HEK293 (cell line): ENCODE measurements around the gene TBX3.

Experiments
- CTCF ChIA-PET: fragments of 350-600 bp; formaldehyde crosslinking; extraction: SDS; loops from one replicate; lab custom pipeline; 2021; ENCODE audit warnings: antibody characterized with exemption; lab: Yijun Ruan, JAX
- POLR2A ChIA-PET: fragments of 300-600 bp; formaldehyde crosslinking; extraction: SDS; loops from one replicate; lab custom pipeline; 2020; ENCODE audit warnings: antibody characterized with exemption, inconsistent platforms; lab: Yijun Ruan, JAX
- H3K27ac ChIP-seq: fragments of 200-500 bp; sonication (Bioruptor generic); 2 replicates; pipeline ENCODE4 v1.5.1; 2014; ENCODE audit warnings: low read depth, low read length, control low read depth, inconsistent platforms; ENCODE audit errors: extremely low read depth
- H3K36me3 ChIP-seq, 2 experiments: fragments of 200-500 bp in 1 of 2; sonication (Bioruptor generic) in 1 of 2; 1 replicate in 1 of 2; 2 replicates in 1 of 2; pipeline ENCODE4 v1.5.1; 2014 to 2017; ENCODE audit warnings: inconsistent platforms in 2 of 2, low read length in 2 of 2; ENCODE audit not compliant: control insufficient read depth in 2 of 2, insufficient read depth in 1 of 2
- H3K4me1 ChIP-seq: fragments of 200-500 bp; sonication (Bioruptor generic); 2 replicates; pipeline ENCODE4 v1.5.1; 2014; ENCODE audit warnings: mild to moderate bottlenecking, low read length, inconsistent platforms; ENCODE audit not compliant: control insufficient read depth, insufficient read depth
- H3K4me3 ChIP-seq: 2 replicates; pipeline ENCODE4 v1.5.1; 2011; ENCODE audit warnings: low read depth, mild to moderate bottlenecking, control low read depth, low read length, moderate library complexity
- H3K9me3 ChIP-seq: fragments of 200-500 bp; sonication (Bioruptor generic); 2 replicates; pipeline ENCODE4 v1.5.1; 2014; ENCODE audit warnings: low read depth, low read length, inconsistent platforms; ENCODE audit not compliant: control insufficient read depth, insufficient read depth
- FEZF1 ChIP-seq: fragments of 450-650 bp; formaldehyde crosslinking; IDR thresholded peaks from 2 replicates; pipeline ENCODE4 v1.5.1; 2016; ENCODE audit warnings: missing biosample characterization, missing genetic modification characterization
- GLI4 ChIP-seq: fragments of 450-650 bp; formaldehyde crosslinking; IDR thresholded peaks from 2 replicates; pipeline ENCODE4 v1.5.1; 2016; ENCODE audit warnings: missing biosample characterization, missing genetic modification characterization
- GLIS1 ChIP-seq: fragments of 450-650 bp; formaldehyde crosslinking; IDR thresholded peaks from 2 replicates; pipeline ENCODE4 v1.5.1; 2016; ENCODE audit warnings: missing biosample characterization, missing genetic modification characterization
- KLF17 ChIP-seq: fragments of 450-650 bp; formaldehyde crosslinking; IDR thresholded peaks from 2 replicates; pipeline ENCODE4 v1.5.1; 2016; ENCODE audit warnings: missing biosample characterization, missing genetic modification characterization
- WT1 ChIP-seq: fragments of 450-650 bp; formaldehyde crosslinking; IDR thresholded peaks from 2 replicates; pipeline ENCODE4 v1.5.1; 2016; ENCODE audit warnings: missing biosample characterization, missing genetic modification characterization
- ZBTB17 ChIP-seq: fragments of 450-650 bp; formaldehyde crosslinking; IDR thresholded peaks from 2 replicates; pipeline ENCODE4 v1.5.1; 2016; ENCODE audit warnings: missing biosample characterization, missing genetic modification characterization
- ZBTB20 ChIP-seq: fragments of 450-650 bp; formaldehyde crosslinking; IDR thresholded peaks from 2 replicates; pipeline ENCODE4 v1.5.1; 2016; ENCODE audit warnings: missing biosample characterization, missing genetic modification characterization
- ZEB2 ChIP-seq: fragments of 450-650 bp; formaldehyde crosslinking; IDR thresholded peaks from 2 replicates; pipeline ENCODE4 v1.5.1; 2016; ENCODE audit warnings: missing biosample characterization, missing genetic modification characterization
- ZFP3 ChIP-seq: fragments of 450-650 bp; formaldehyde crosslinking; IDR thresholded peaks from 2 replicates; pipeline ENCODE4 v1.5.1; 2016; ENCODE audit warnings: low read depth, missing biosample characterization, missing genetic modification characterization
- ZIC2 ChIP-seq: fragments of 450-650 bp; formaldehyde crosslinking; IDR thresholded peaks from 2 replicates; pipeline ENCODE4 v1.5.1; 2016; ENCODE audit warnings: missing biosample characterization, missing genetic modification characterization
- ZNF140 ChIP-seq: fragments of 450-650 bp; formaldehyde crosslinking; IDR thresholded peaks from 2 replicates; pipeline ENCODE4 v1.5.1; 2016; ENCODE audit warnings: missing biosample characterization, missing genetic modification characterization
- ZNF292 ChIP-seq: fragments of 450-650 bp; formaldehyde crosslinking; IDR thresholded peaks from 2 replicates; pipeline ENCODE4 v1.5.1; 2016; ENCODE audit warnings: low read depth, missing biosample characterization, missing genetic modification characterization, borderline replicate concordance
- ZNF324 ChIP-seq: fragments of 450-650 bp; formaldehyde crosslinking; IDR thresholded peaks from 2 replicates; pipeline ENCODE4 v1.5.1; 2016; ENCODE audit warnings: missing biosample characterization, missing genetic modification characterization
- ZNF37A ChIP-seq: fragments of 450-650 bp; IDR thresholded peaks from 2 replicates; pipeline ENCODE4 v1.5.1; 2018; ENCODE audit warnings: missing biosample characterization, missing genetic modification characterization
- ZNF544 ChIP-seq: fragments of 450-650 bp; formaldehyde crosslinking; IDR thresholded peaks from 2 replicates; pipeline ENCODE4 v1.5.0; 2017; ENCODE audit warnings: missing biosample characterization, missing genetic modification characterization
- ZNF549 ChIP-seq: fragments of 450-650 bp; IDR thresholded peaks from 2 replicates; pipeline ENCODE4 v1.5.1; 2018; ENCODE audit warnings: missing biosample characterization, missing genetic modification characterization, mild to moderate bottlenecking, inconsistent platforms, moderate library complexity
- ZNF600 ChIP-seq: fragments of 450-650 bp; formaldehyde crosslinking; IDR thresholded peaks from 2 replicates; pipeline ENCODE4 v1.5.1; 2016; ENCODE audit warnings: missing biosample characterization, missing genetic modification characterization
- ZSCAN16 ChIP-seq: fragments of 450-650 bp; formaldehyde crosslinking; IDR thresholded peaks from 2 replicates; pipeline ENCODE4 v1.5.1; 2016; ENCODE audit warnings: missing biosample characterization, missing genetic modification characterization
- TF ChIP-seq, protein P1 (sequence below): fragments of 450-650 bp; formaldehyde crosslinking; IDR thresholded peaks from 2 replicates; pipeline ENCODE4 v1.5.1; 2016; ENCODE audit warnings: missing biosample characterization, missing genetic modification characterization

Gene TBX3

GRCh38 chr12:114681116-114681871, 2.7 kb downstream of the TBX3 start:
- Histone ChIP-seq H3K4me3 (peak overlapping the region; percentile 88), H3K9me3 (no peaks in the 10 kb centered on the region; the same call in 1 of the 2 replicates), H3K4me1 (peaks cover 4% of the 10 kb centered on the region), H3K27ac (no peak overlapping the region), H3K36me3 (peaks cover 7 to 50% of the 10 kb centered on the region in 2 experiments; a peak in 2 of 3 replicates)
- ChIA-PET CTCF (no interaction called here), POLR2A (interaction anchor here (0.6 kb wide), 1 partner anchor 48 kb away, joined by 8 read pairs; no protein-coding TSS in a partner anchor)
- TF ChIP-seq ZEB2 (tag by site-specific recombination) = no peak
- TF ChIP-seq ZSCAN16 = no peak
- peak; percentile 56 for TF ChIP-seq ZBTB20 (tag by site-specific recombination)
- TF ChIP-seq, protein P1, sequence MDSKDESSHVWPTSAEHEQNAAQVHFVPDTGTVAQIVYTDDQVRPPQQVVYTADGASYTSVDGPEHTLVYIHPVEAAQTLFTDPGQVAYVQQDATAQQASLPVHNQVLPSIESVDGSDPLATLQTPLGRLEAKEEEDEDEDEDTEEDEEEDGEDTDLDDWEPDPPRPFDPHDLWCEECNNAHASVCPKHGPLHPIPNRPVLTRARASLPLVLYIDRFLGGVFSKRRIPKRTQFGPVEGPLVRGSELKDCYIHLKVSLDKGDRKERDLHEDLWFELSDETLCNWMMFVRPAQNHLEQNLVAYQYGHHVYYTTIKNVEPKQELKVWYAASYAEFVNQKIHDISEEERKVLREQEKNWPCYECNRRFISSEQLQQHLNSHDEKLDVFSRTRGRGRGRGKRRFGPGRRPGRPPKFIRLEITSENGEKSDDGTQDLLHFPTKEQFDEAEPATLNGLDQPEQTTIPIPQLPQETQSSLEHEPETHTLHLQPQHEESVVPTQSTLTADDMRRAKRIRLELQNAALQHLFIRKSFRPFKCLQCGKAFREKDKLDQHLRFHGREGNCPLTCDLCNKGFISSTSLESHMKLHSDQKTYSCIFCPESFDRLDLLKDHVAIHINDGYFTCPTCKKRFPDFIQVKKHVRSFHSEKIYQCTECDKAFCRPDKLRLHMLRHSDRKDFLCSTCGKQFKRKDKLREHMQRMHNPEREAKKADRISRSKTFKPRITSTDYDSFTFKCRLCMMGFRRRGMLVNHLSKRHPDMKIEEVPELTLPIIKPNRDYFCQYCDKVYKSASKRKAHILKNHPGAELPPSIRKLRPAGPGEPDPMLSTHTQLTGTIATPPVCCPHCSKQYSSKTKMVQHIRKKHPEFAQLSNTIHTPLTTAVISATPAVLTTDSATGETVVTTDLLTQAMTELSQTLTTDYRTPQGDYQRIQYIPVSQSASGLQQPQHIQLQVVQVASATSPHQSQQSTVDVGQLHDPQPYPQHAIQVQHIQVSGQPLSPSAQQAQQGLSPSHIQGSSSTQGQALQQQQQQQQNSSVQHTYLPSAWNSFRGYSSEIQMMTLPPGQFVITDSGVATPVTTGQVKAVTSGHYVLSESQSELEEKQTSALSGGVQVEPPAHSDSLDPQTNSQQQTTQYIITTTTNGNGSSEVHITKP (tag by site-specific recombination) = peak; percentile 94
- 0 out of 2 replicates have a peak, but pooled peaks have one; percentile 19 for TF ChIP-seq ZNF600 (tag by site-specific recombination)
- TF ChIP-seq ZBTB17 (tag by site-specific recombination) = peak; percentile 32
- no peak for TF ChIP-seq ZNF324 (tag by site-specific recombination)
- TF ChIP-seq ZIC2 (tag by site-specific recombination) = no peak

DNA sequence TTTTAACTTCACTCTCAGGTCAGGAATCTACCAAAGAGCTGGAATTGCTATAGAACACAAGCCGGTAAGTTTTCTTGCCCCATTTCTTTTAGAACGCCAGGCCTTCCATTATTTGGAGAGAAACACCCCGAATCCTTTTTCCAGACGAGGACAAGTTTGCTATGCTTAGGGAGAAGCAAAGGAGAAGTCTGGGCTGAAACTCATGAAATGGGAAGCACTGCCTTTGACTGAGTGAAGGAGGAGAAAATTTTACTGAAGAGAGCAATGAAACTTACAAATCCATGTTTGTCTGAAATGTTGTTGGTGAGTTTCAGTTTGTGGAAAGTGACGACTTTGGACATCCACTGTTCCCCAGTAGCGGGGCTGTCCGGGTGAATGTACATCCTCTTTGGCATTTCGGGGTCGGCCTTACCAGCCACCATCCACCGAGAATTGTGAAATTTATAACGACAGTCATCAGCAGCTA, 3.3 kb downstream of the TBX3 start:
- peaks cover 10 to 57% of the 10 kb centered on the region in 2 experiments; a peak in 2 of 3 replicates for H3K36me3 ChIP-seq
- H3K9me3 ChIP-seq = no peaks in the 10 kb centered on the region; the same call in 1 of the 2 replicates
- H3K4me3 ChIP-seq = peak overlapping the region; percentile 88
- ChIA-PET CTCF (no interaction called here), POLR2A (no interaction called here)
- TF ChIP-seq FEZF1 (tag by site-specific recombination) = no peak
- no peak for TF ChIP-seq ZNF544 (tag by site-specific recombination)
- no peak for TF ChIP-seq ZFP3 (tag by site-specific recombination)
- TF ChIP-seq GLIS1 (tag by site-specific recombination) = no peak
- no peak for TF ChIP-seq WT1 (tag by site-specific recombination)
- no peak for TF ChIP-seq KLF17 (tag by site-specific recombination)
- peak; percentile 54; the same call in 1 of the 2 replicates for TF ChIP-seq ZNF140
- no peak for TF ChIP-seq GLI4 (tag by site-specific recombination)
- TF ChIP-seq ZNF37A (tag by site-specific recombination) = no peak
- TF ChIP-seq ZNF549 (tag by site-specific recombination) = peak; percentile 44; the same call in 1 of the 2 replicates
- no peak for TF ChIP-seq ZNF292 (tag by site-specific recombination)
- peaks cover 4% of the 10 kb centered on the region for H3K4me1 ChIP-seq
- H3K27ac ChIP-seq = no peak overlapping the region
